Stomach (tissue), 9 donors: ENCODE results near the gene TMC4. TPM values are rescaled to one million over a fixed set of nuclear protein-coding genes. Genes with fewer than 3 reads are reported as not detected.
A peak's percentile ranks its signal among the peaks of the same experiment; 100 is the strongest.

Experiments used
- DNase-seq, 2 donors: peaks; one replicate each; pipeline versions ENCODE4 v3.0.0 to v3.0.0-alpha.2; 2013 to 2019
- H3K27ac ChIP-seq, 5 donors: fragments of 200-600 bp in 4 of 5; sonication (generic) in 4 of 5; one replicate each; pipeline ENCODE4 v1.5.1; 2013 to 2019; ENCODE audit warnings: mild to moderate bottlenecking in 1 of 5, moderate library complexity in 1 of 5
- H3K27me3 ChIP-seq, 3 donors: fragments of 200-600 bp; sonication (generic); one replicate each; pipeline ENCODE4 v1.5.1; 2017 to 2019; ENCODE audit warnings: mixed run types in 1 of 3
- H3K36me3 ChIP-seq, 4 donors: fragments of 200-600 bp; sonication (generic); 1 replicate in 3 of 4; 2 replicates in 1 of 4; pipeline ENCODE4 v1.5.1; 2016 to 2019
- H3K4me1 ChIP-seq, 4 donors: fragments of 200-600 bp; sonication (generic); one replicate each; pipeline ENCODE4 v1.5.1; 2016 to 2019
- H3K4me3 ChIP-seq, 4 donors: fragments of 200-600 bp; sonication (generic) in 3 of 4; one replicate each; pipeline ENCODE4 v1.5.1; 2016 to 2019; ENCODE audit warnings: mild to moderate bottlenecking in 1 of 4
- H3K9me3 ChIP-seq, 4 donors: fragments of 200-600 bp; sonication (generic); one replicate each; pipeline ENCODE4 v1.5.1; 2016 to 2019
- CTCF ChIP-seq, 7 experiments: fragments of 450-650 bp in 4 of 7; fragments of 200-600 bp in 3 of 7; sonication (generic) in 3 of 7; IDR thresholded peaks; one replicate each; pipeline ENCODE4 v1.5.1; 2016 to 2019; ENCODE audit warnings: antibody characterized with exemption in 7 of 7, control low read depth in 2 of 7, mild to moderate bottlenecking in 1 of 7
- EP300 ChIP-seq: sonication (generic); formaldehyde crosslinking; IDR thresholded peaks from one replicate; pipeline ENCODE4 v1.6.1; 2017; ENCODE audit warnings: antibody characterized with exemption
- POLR2A ChIP-seq, 4 donors: fragments of 450-650 bp; IDR thresholded peaks; one replicate each; pipeline ENCODE4 v1.6.1; 2016; ENCODE audit warnings: antibody characterized with exemption in 4 of 4, control low read depth in 2 of 4, mild to moderate bottlenecking in 1 of 4, moderate library complexity in 1 of 4
- POLR2AphosphoS5 ChIP-seq, 3 donors: sonication (generic); formaldehyde crosslinking; IDR thresholded peaks; one replicate each; pipeline ENCODE4 v1.6.1; 2016; ENCODE audit warnings: antibody characterized with exemption in 3 of 3
- WGBS, 5 donors: extraction: QIAGEN DNeasy Blood & Tissue Kit in 3 of 5; methylation state at CpG; one replicate each; pipeline versions ENCODE4 v1.1.5 to v1.1.7; 2013 to 2018; 5-methylcytosine and 5-hydroxymethylcytosine counted together
- intact Hi-C: fragments of 100-400 bp; cut with DNase I; formaldehyde crosslinking; loops from one replicate; pipeline ENCODE4 v1.15.1; 2023; ENCODE audit warnings: low total_unique reads
- polyA plus RNA-seq, 3 donors: library from polyadenylated mRNA; stranded (reverse); fragments of 200-250 nt; gene quantifications; one replicate each; pipeline ENCODE4 v1.2.3, GENCODE V29; 2013
- total RNA-seq, 5 donors: library from RNA; depleted of rRNA; stranded (reverse); fragments of >200 nt; gene quantifications; one replicate each; pipeline versions ENCODE4 v1.1.0 to v1.2.3, GENCODE V29; 2014 to 2016
- donor health status: healthy with polysubstance abuse.
- donor health status: Bipolar disorder and iron deficiency.
- donor health status: healthy.

Gene TMC4
- total and polyA plus RNA-seq, 8 donors = 28.0 to 99.5 (median 43.2) TPM

GRCh38 chr19:54145541-54146158, 27.3 kb downstream of the TMC4 start:
- no peak overlapping the region for H3K27ac ChIP-seq
- 89 to 92% (median 92%) methylated on average over 25 to 28 of the region's 28 CpGs for WGBS, 5 donors
- no peak overlapping the region for H3K4me3 ChIP-seq
- intact Hi-C loops = no loop called here
- H3K9me3 ChIP-seq = no peaks in the 10 kb centered on the region
- no peak for DNase-seq
- no peak for TF ChIP-seq EP300
- no peak for TF ChIP-seq POLR2AphosphoS5 (IDR thresholded peaks at IDR 0.05)
- TF ChIP-seq POLR2A (IDR thresholded peaks at IDR 0.05) = no peak
- TF ChIP-seq CTCF (IDR thresholded peaks at IDR 0.05) = no peak
- H3K36me3 ChIP-seq = peaks cover 80 to 98% (median 91%) of the 10 kb centered on the region in 4 donors
- peaks cover 0 to 15% (median 9%) of the 10 kb centered on the region in 4 donors for H3K4me1 ChIP-seq
- no peaks in the 10 kb centered on the region for H3K27me3 ChIP-seq

GRCh38 chr19:54142166-54142780, 30.7 kb downstream of the TMC4 start:
- Histone ChIP-seq H3K4me1 (peaks cover 17 to 41% (median 35%) of the 10 kb centered on the region in 4 donors), H3K9me3 (no peaks in the 10 kb centered on the region), H3K27ac (no peak overlapping the region), H3K36me3 (peaks cover 49 to 80% (median 65%) of the 10 kb centered on the region in 4 donors), H3K27me3 (no peaks in the 10 kb centered on the region), H3K4me3 (no peak overlapping the region)
- no peak for DNase-seq
- TF ChIP-seq CTCF (IDR thresholded peaks at IDR 0.05) (no peak), POLR2AphosphoS5 (IDR thresholded peaks at IDR 0.05) (no peak), EP300 (no peak), POLR2A (IDR thresholded peaks at IDR 0.05) (no peak)
- intact Hi-C loops = no loop called here
- WGBS, 5 donors = 82 to 89% (median 84%) methylated on average over 7 of the region's 7 CpGs

- intact Hi-C loops = no loop called here
- peaks cover 17 to 45% (median 40%) of the 10 kb centered on the region in 4 donors for H3K4me1 ChIP-seq
- H3K4me3 ChIP-seq = no peak overlapping the region
- TF ChIP-seq POLR2AphosphoS5 (IDR thresholded peaks at IDR 0.05) = no peak
- TF ChIP-seq EP300 = no peak
- TF ChIP-seq CTCF (IDR thresholded peaks at IDR 0.05) = no peak
- TF ChIP-seq POLR2A (IDR thresholded peaks at IDR 0.05) = no peak
- WGBS, 5 donors = 85 to 90% (median 88%) methylated on average over 3 of the region's 3 CpGs
- no peak for DNase-seq
- H3K27ac ChIP-seq = no peak overlapping the region
- no peaks in the 10 kb centered on the region for H3K9me3 ChIP-seq
- peaks cover 40 to 71% (median 56%) of the 10 kb centered on the region in 4 donors for H3K36me3 ChIP-seq
- H3K27me3 ChIP-seq = no peaks in the 10 kb centered on the region
Observed at GRCh38 chr19:54141356-54141755, 31.6 kb downstream of the TMC4 start.

DNA sequence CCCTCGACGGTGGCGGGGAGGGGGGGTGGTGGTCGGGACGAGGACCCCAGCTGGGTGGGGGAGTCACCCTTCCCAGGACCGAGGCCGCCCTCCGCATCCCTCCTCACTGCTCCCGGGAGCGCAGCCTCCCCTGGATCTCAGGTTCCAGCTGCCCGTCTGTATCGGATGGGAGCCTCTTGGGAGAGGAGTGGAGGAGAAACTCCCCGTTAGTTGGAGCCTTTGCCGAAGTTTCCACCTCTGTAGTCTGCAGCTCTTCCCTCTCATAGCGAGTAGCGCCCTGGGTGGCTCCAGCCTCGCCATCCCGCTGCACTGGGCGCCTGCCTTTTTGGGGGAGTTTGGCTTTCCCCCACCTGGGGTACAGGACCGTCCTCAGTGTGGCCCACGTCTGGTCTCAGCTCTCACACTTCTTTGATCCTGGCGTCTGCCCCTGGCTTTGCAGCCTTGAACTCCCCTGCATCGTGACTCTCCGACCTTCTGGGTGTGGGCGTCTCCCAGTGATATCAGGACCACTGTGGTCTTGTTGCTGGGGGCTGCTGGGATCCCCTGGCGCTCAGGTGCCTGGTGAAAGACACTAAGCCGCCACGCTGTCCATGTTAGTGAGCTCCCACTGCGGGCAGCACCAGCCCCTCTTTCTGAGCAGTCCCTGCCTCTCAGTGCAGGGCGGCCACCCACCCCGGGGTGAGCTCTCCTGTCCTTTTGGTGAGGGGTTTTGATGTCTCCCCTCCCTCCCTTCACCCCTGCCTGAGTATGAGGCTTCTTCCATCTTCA, 34.3 kb downstream of the TMC4 start:
- Histone ChIP-seq H3K27me3 (no peaks in the 10 kb centered on the region), H3K36me3 (peaks cover 13 to 44% (median 29%) of the 10 kb centered on the region in 4 donors), H3K4me3 (peak overlapping the region; percentile 71 to 100 (median 95)), H3K9me3 (no peaks in the 10 kb centered on the region), H3K4me1 (peaks cover 17 to 52% (median 49%) of the 10 kb centered on the region in 4 donors), H3K27ac (peak overlapping the region; percentile 85 to 97 (median 93))
- 17 to 23% (median 19%) methylated on average over 21 to 31 of the region's 31 CpGs for WGBS, 5 donors
- intact Hi-C loops = no loop called here
- DNase-seq = no peak
- TF ChIP-seq POLR2AphosphoS5 (IDR thresholded peaks at IDR 0.05) (no peak), EP300 (no peak), CTCF (IDR thresholded peaks at IDR 0.05) (no peak), POLR2A (IDR thresholded peaks at IDR 0.05) (no peak)
